PC-3 (cell line): ENCODE results near the gene DKK3. TPM values are rescaled to one million over a fixed set of nuclear protein-coding genes. Genes with fewer than 3 reads are reported as not detected.

Experiments used
- ATAC-seq: fragments of 200-7000 bp; cut with Tn5 transposase; 2 replicates; pipeline ENCODE4 v1.9.1; 2020; ENCODE audit warnings: mild to moderate bottlenecking, moderate library complexity
- BruUV-seq: library from RNA; stranded (reverse); fragments of 400-500 nt; replicated peaks from 2 replicates; lab custom pipeline; 2021; lab: Mats Ljungman, UMichigan
- CTCF ChIA-PET: fragments of 300-600 bp; sonication (Branson Sonifier 250); formaldehyde crosslinking; loops from one replicate; lab custom pipeline; 2022; ENCODE audit warnings: antibody characterized with exemption; lab: Charles Lee
- POLR2A ChIA-PET: fragments of 300-600 bp; sonication (Branson Sonifier 250); formaldehyde crosslinking; loops from one replicate; lab custom pipeline; 2022; ENCODE audit warnings: antibody characterized with exemption; ENCODE audit not compliant: unreplicated experiment; lab: Charles Lee
- DNase-seq: peaks from one replicate; pipeline ENCODE4 v3.0.0-alpha.2; 2015
- H2AFZ ChIP-seq: fragments of 300-600 bp; sonication (generic); 2 replicates; pipeline ENCODE4 v1.6.0; 2016; ENCODE audit warnings: antibody characterized with exemption, low read length
- H3F3A ChIP-seq: fragments of 300-600 bp; sonication (generic); one replicate; pipeline ENCODE4 v1.6.0; 2017; ENCODE audit warnings: antibody characterized with exemption, low read length, control low read depth, mild to moderate bottlenecking; ENCODE audit not compliant: unreplicated experiment
- H3K27ac ChIP-seq: fragments of 300-600 bp; sonication (generic); 2 replicates; pipeline ENCODE4 v1.5.1; 2016; ENCODE audit warnings: mild to moderate bottlenecking, low read length
- H3K27me3 ChIP-seq: fragments of 300-600 bp; sonication (generic); 2 replicates; pipeline ENCODE4 v1.6.1; 2016; ENCODE audit warnings: low read length, mixed read lengths
- H3K36me3 ChIP-seq: fragments of 300-600 bp; sonication (generic); 2 replicates; pipeline ENCODE4 v1.6.1; 2016; ENCODE audit warnings: low read depth, mixed run types, low read length, mixed read lengths
- H3K4me1 ChIP-seq: fragments of 300-600 bp; sonication (generic); 2 replicates; pipeline ENCODE4 v1.5.1; 2016; ENCODE audit warnings: low read length; ENCODE audit not compliant: insufficient read depth
- H3K4me2 ChIP-seq: fragments of 300-600 bp; sonication (generic); 2 replicates; pipeline ENCODE4 v1.6.0; 2016; ENCODE audit warnings: low read length
- H3K4me3 ChIP-seq: fragments of 300-600 bp; sonication (generic); 2 replicates; pipeline ENCODE4 v1.5.1; 2016; ENCODE audit warnings: mild to moderate bottlenecking, low read length, mixed read lengths
- H3K79me2 ChIP-seq: fragments of 300-600 bp; sonication (generic); 2 replicates; pipeline ENCODE4 v1.6.1; 2017; ENCODE audit warnings: low read length, mixed read lengths
- H3K9ac ChIP-seq: fragments of 300-600 bp; sonication (generic); 2 replicates; pipeline ENCODE4 v1.6.0; 2016; ENCODE audit warnings: mild to moderate bottlenecking, low read length
- H3K9me2 ChIP-seq: fragments of 300-600 bp; sonication (generic); replicated peaks from 2 replicates; pipeline ENCODE4 v1.6.1; 2016; ENCODE audit warnings: mixed run types, low read length, mixed read lengths
- H3K9me3 ChIP-seq: fragments of 300-600 bp; sonication (generic); 2 replicates; pipeline ENCODE4 v1.6.1; 2016; ENCODE audit warnings: low read length, mixed read lengths
- H4K20me1 ChIP-seq: fragments of 300-600 bp; sonication (generic); 2 replicates; pipeline ENCODE4 v1.6.1; 2016; ENCODE audit warnings: low read length, mixed read lengths
- CTCF ChIP-seq: fragments of 300-600 bp; sonication (generic); conservative IDR thresholded peaks from 2 replicates; pipeline ENCODE4 v1.5.1; 2017; ENCODE audit warnings: antibody characterized with exemption, low read depth, mild to moderate bottlenecking, low read length
- EZH2 ChIP-seq: fragments of 300-600 bp; sonication (generic); IDR thresholded peaks from one replicate; pipeline ENCODE4 v1.6.1; 2017; ENCODE audit warnings: antibody characterized with exemption, mild to moderate bottlenecking, low read length; ENCODE audit not compliant: unreplicated experiment
- EZH2phosphoT487 ChIP-seq: fragments of 300-600 bp; sonication (generic); IDR thresholded peaks from 2 replicates; pipeline ENCODE4 v1.6.1; 2018; ENCODE audit warnings: mild to moderate bottlenecking, antibody characterized with exemption, low read length, borderline replicate concordance
- intact Hi-C: fragments of 100-400 bp; cut with micrococcal nuclease; formaldehyde crosslinking; loops from 2 replicates; pipeline ENCODE4 v1.9.0; 2023
- total RNA-seq: library from RNA; depleted of rRNA; stranded (reverse); fragments of >200 nt; gene quantifications from 2 replicates; pipeline ENCODE4 v1.2.3, GENCODE V29; 2014

Gene DKK3
- total RNA-seq, 1 experiment from 2014 or later = 0.07 TPM

DNA sequence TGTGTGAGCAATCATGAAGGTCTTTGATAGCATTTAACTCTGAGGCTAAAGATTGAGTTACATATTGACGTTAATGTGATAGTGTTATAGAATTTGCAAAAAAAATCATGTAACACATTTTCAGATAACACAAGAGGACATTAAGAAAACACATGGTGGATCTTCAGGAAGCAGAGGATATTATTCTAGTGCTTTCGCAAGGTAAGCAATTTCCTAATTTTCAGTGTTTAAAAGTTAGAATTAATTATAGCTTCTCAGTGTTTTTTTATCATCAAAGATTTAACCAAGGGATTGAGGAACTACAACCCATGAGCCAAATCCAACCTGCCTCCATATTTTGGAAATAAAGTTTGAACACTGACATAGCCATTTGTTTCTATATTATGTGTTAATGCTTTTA, 78.5 kb downstream of the DKK3 start:
- CTCF ChIA-PET = no interaction called here
- H3K27ac ChIP-seq = no peak overlapping the region
- TF ChIP-seq EZH2phosphoT487 = no peak
- no peak for TF ChIP-seq CTCF
- TF ChIP-seq EZH2 = no peak

GRCh38 chr11:11923828-11924227, 84.6 kb downstream of the DKK3 start:
- no peaks in the 10 kb centered on the region for H3K9me3 ChIP-seq
- H3K9me2 ChIP-seq = no peaks in the 10 kb centered on the region
- no peak for DNase-seq
- H3K4me2 ChIP-seq = no peak overlapping the region
- no peak overlapping the region for H3K9ac ChIP-seq
- ATAC-seq = no peak
- H3K27me3 ChIP-seq = no peaks in the 10 kb centered on the region
- H3K27ac ChIP-seq = no peak overlapping the region
- no TSS peak for BruUV-seq
- intact Hi-C loops = loop anchor here (2.0 to 10.0 kb wide), 2 partner anchors 15 to 129 kb away; no protein-coding TSS in a partner anchor
- no peaks in the 10 kb centered on the region for H3K4me1 ChIP-seq
- H2AFZ ChIP-seq = no peak overlapping the region
- CTCF ChIA-PET = no interaction called here
- H3K79me2 ChIP-seq = no peaks in the 10 kb centered on the region
- no peaks in the 10 kb centered on the region for H4K20me1 ChIP-seq
- no peaks in the 10 kb centered on the region for H3F3A ChIP-seq
- POLR2A ChIA-PET = no interaction called here
- peaks cover 14% of the 10 kb centered on the region; the same call in 1 of the 2 replicates for H3K36me3 ChIP-seq
- H3K4me3 ChIP-seq = no peak overlapping the region
- TF ChIP-seq CTCF (no peak), EZH2 (no peak), EZH2phosphoT487 (no peak)

More for the DNA sequence above, 78.5 kb downstream of the DKK3 start:
- peaks cover 13% of the 10 kb centered on the region for H3K4me1 ChIP-seq
- no peak overlapping the region for H2AFZ ChIP-seq
- peaks cover 18% of the 10 kb centered on the region for H3K36me3 ChIP-seq
- no peaks in the 10 kb centered on the region for H3K9me2 ChIP-seq
- no peak for ATAC-seq
- H3K9ac ChIP-seq = no peak overlapping the region
- POLR2A ChIA-PET = no interaction called here
- no peak for DNase-seq
- no peaks in the 10 kb centered on the region for H4K20me1 ChIP-seq
- H3K4me3 ChIP-seq = no peak overlapping the region
- no peak overlapping the region for H3K4me2 ChIP-seq
- H3F3A ChIP-seq = no peaks in the 10 kb centered on the region
- H3K9me3 ChIP-seq = no peaks in the 10 kb centered on the region
- no peaks in the 10 kb centered on the region for H3K79me2 ChIP-seq
- no peaks in the 10 kb centered on the region for H3K27me3 ChIP-seq
- no TSS peak for BruUV-seq
- intact Hi-C loops = loop anchor here (5.0 to 10.0 kb wide), 2 partner anchors 135 to 352 kb away; no protein-coding TSS in a partner anchor

DNA sequence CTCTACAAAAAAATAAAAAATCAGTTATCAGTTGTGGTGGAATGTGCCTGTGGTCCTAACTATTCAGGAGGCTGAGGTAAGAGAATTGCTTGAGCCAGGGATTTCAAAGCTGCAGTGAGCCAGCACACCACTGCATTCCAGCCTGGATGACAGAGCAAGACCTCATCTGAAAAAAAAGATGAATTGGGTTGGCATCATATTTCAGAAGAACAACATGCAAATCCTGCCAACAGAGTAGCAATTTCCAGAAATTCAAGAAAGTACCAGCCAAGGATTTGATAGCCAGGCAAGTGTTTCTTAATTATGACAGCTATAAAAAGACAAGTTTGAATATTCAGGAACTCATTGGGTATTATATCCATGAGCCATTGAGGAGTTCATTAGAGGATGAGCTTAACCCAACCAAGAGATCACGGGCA, 91.4 kb downstream of the DKK3 start:
- Histone ChIP-seq H3K4me2 (no peak overlapping the region), H3K4me1 (peaks cover 10% of the 10 kb centered on the region; the same call in 1 of the 2 replicates), H3K4me3 (no peak overlapping the region), H3F3A (no peaks in the 10 kb centered on the region), H3K9me3 (no peaks in the 10 kb centered on the region), H3K9ac (no peak overlapping the region), H3K27me3 (no peaks in the 10 kb centered on the region), H3K27ac (no peak overlapping the region), H3K9me2 (no peaks in the 10 kb centered on the region), H3K79me2 (no peaks in the 10 kb centered on the region), H3K36me3 (peaks cover 7% of the 10 kb centered on the region; the same call in 1 of the 2 replicates), H4K20me1 (no peaks in the 10 kb centered on the region), H2AFZ (no peak overlapping the region)
- no TSS peak for BruUV-seq
- intact Hi-C loops = no loop called here
- POLR2A ChIA-PET = no interaction called here
- ATAC-seq = peak; percentile 60
- DNase-seq = peak; percentile 55
- TF ChIP-seq EZH2phosphoT487 = no peak
- TF ChIP-seq EZH2 = no peak
- no peak for TF ChIP-seq CTCF
- CTCF ChIA-PET = no interaction called here
